ENCODE measurements around the gene TRIO.

The TRIO gene

DNA sequence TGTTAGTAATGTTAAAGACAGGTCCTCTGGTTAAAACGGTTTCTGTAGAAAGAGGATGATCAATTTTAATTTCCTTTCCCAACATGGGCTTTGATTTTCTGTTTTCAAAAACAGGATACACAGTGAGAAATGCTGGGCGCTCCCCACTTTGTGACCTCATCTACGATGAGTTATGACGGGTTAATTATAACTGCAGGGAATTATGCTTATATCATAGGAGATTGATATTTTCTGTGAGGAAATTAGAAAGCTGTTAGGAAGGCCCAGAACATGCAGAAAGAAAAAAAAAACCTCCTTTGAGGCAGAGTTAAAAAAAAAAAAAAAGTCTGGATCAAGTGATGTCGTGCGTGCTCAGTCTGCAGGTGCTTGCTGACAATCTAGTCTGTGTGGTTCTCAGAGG lies 261.6 kb downstream of the TRIO start:
- Histone ChIP-seq H3K9me3 (ENCODE audit: control insufficient read depth, insufficient read depth, low read length) (no peaks in the 10 kb centered on the region; the same call in 1 of the 2 replicates), H3K79me2 (ENCODE audit: control insufficient read depth, low read length) (no peaks in the 10 kb centered on the region), H3K4me2 (ENCODE audit: low read length) (no peak overlapping the region), H3K36me3 (ENCODE audit: control insufficient read depth, low read length) (peaks cover 29% of the 10 kb centered on the region), H3F3A (ENCODE audit: control insufficient read depth, insufficient read depth) (no peaks in the 10 kb centered on the region), H3K9me2 (replicated peaks; ENCODE audit: control insufficient read depth, low read length) (no peaks in the 10 kb centered on the region), H3K27ac (ENCODE audit: low read depth, low read length) (no peak overlapping the region), H3K4me1 (ENCODE audit: control insufficient read depth, low read length) (no peaks in the 10 kb centered on the region), H3K27me3 (ENCODE audit: control insufficient read depth, low read length) (no peaks in the 10 kb centered on the region), H4K20me1 (ENCODE audit: control insufficient read depth, insufficient read depth, low read depth, low read length) (no peaks in the 10 kb centered on the region), H3K4me3 (ENCODE audit: low read length) (no peak overlapping the region)
- no peak for TF ChIP-seq EZH2phosphoT487 (IDR thresholded peaks at IDR 0.05; ENCODE audit: borderline replicate concordance, low read length)
- no peak for TF ChIP-seq CTCF (IDR thresholded peaks at IDR 0.05; ENCODE audit: low read depth, low read length, poor library complexity, severe bottlenecking)

DNA sequence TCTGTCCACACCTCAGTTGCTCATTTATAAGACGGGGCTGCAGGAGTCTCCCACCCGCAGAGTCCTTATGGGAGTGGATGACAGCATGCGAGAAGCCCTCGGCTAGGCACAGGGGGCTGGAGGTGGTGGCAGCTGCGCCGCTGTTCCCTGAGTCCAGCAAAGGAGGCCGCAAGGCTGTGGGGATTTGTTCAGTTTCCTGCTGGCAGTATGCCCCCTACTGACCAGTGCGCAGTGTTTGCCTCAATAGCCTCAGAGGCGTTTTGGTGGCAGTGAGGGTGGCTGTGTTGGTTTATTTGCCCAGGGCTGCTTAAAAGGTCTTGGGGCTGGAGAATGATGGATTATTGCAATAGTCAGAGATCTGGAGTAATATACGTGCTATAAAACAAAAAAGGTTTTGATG lies 262.1 kb downstream of the TRIO start:
- no peaks in the 10 kb centered on the region for H3K9me2 ChIP-seq (replicated peaks; ENCODE audit: control insufficient read depth, low read length)
- H3K4me2 ChIP-seq (ENCODE audit: low read length): no peak overlapping the region
- H4K20me1 ChIP-seq (ENCODE audit: control insufficient read depth, insufficient read depth, low read depth, low read length): no peaks in the 10 kb centered on the region
- no peaks in the 10 kb centered on the region; the same call in 1 of the 2 replicates for H3K9me3 ChIP-seq (ENCODE audit: control insufficient read depth, insufficient read depth, low read length)
- no peaks in the 10 kb centered on the region for H3K4me1 ChIP-seq (ENCODE audit: control insufficient read depth, low read length)
- no peaks in the 10 kb centered on the region for H3K27me3 ChIP-seq (ENCODE audit: control insufficient read depth, low read length)
- H3K4me3 ChIP-seq (ENCODE audit: low read length): no peak overlapping the region
- no peak overlapping the region for H3K27ac ChIP-seq (ENCODE audit: low read depth, low read length)
- peak; percentile 47 for TF ChIP-seq CTCF (IDR thresholded peaks at IDR 0.05; ENCODE audit: low read depth, low read length, poor library complexity, severe bottlenecking)
- TF ChIP-seq EZH2phosphoT487 (IDR thresholded peaks at IDR 0.05; ENCODE audit: borderline replicate concordance, low read length): no peak
- H3K79me2 ChIP-seq (ENCODE audit: control insufficient read depth, low read length): no peaks in the 10 kb centered on the region
- H3F3A ChIP-seq (ENCODE audit: control insufficient read depth, insufficient read depth): no peaks in the 10 kb centered on the region
- peaks cover 24% of the 10 kb centered on the region for H3K36me3 ChIP-seq (ENCODE audit: control insufficient read depth, low read length)

DNA sequence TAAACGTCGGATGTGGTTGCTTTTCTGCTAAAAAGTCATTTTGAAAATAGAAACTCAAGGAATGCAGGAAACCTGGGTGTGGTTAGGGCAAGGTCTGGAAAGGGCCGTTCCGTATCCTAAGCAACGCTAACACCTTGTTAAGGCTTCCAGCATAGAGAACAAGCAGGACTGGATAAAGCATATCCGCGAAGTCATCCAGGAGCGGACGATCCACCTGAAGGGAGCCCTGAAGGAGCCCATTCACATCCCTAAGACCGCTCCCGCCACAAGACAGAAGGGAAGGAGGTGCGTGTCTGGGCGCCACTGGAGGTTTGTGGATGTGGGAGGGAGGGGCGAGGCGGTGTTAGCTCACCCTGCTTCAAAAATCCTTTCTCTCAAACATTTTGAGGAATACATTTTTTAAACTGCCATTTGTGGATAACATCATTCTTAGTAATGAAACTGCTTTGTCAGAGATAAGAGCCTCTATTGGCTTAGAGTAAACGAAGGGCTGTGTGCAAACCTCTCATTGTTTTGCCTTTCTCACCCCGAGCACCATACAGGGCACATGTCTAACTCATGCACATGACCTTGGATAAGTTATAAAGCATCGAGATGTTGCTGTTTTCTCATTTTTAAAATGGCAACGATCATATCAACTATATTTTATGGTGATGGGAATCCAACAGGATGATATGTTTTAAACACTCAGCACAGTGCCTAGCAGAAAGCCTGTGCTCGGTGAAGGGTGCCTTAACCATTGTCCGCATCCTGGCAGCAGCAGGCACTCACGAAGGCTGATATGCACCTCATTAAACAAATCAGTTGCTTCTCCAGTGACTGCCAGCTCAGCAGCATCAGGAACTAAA lies 262.8 kb downstream of the TRIO start:
- Histone ChIP-seq H4K20me1 (ENCODE audit: control insufficient read depth, insufficient read depth, low read depth, low read length) (no peaks in the 10 kb centered on the region), H3K27ac (ENCODE audit: low read depth, low read length) (no peak overlapping the region), H3K36me3 (ENCODE audit: control insufficient read depth, low read length) (peaks cover 20% of the 10 kb centered on the region), H3K27me3 (ENCODE audit: control insufficient read depth, low read length) (no peaks in the 10 kb centered on the region), H3K9me3 (ENCODE audit: control insufficient read depth, insufficient read depth, low read length) (no peaks in the 10 kb centered on the region; the same call in 1 of the 2 replicates), H3K4me3 (ENCODE audit: low read length) (no peak overlapping the region), H3F3A (ENCODE audit: control insufficient read depth, insufficient read depth) (no peaks in the 10 kb centered on the region), H3K79me2 (ENCODE audit: control insufficient read depth, low read length) (no peaks in the 10 kb centered on the region), H3K4me2 (ENCODE audit: low read length) (no peak overlapping the region), H3K4me1 (ENCODE audit: control insufficient read depth, low read length) (no peaks in the 10 kb centered on the region), H3K9me2 (replicated peaks; ENCODE audit: control insufficient read depth, low read length) (no peaks in the 10 kb centered on the region)
- TF ChIP-seq EZH2phosphoT487 (IDR thresholded peaks at IDR 0.05; ENCODE audit: borderline replicate concordance, low read length): no peak

DNA sequence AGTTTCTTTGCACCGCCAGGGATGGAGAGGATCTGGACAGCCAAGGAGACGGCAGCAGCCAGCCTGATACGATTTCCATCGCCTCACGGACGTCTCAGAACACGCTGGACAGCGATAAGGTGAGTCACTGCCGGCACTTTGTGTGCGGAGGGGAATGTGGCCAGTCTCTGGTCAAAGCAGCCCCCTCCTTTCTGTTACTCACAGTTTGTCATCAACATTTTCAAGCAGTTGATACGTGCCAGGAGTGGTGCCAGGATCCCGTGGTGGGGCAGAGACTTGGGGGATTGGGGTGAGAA lies 263.4 kb downstream of the TRIO start:
- TF ChIP-seq CTCF (IDR thresholded peaks at IDR 0.05; ENCODE audit: low read depth, low read length, poor library complexity, severe bottlenecking) (no peak), EZH2phosphoT487 (IDR thresholded peaks at IDR 0.05; ENCODE audit: borderline replicate concordance, low read length) (no peak)
- H3K9me3 ChIP-seq (ENCODE audit: control insufficient read depth, insufficient read depth, low read length): no peaks in the 10 kb centered on the region; the same call in 1 of the 2 replicates
- no peaks in the 10 kb centered on the region for H4K20me1 ChIP-seq (ENCODE audit: control insufficient read depth, insufficient read depth, low read depth, low read length)
- H3F3A ChIP-seq (ENCODE audit: control insufficient read depth, insufficient read depth): no peaks in the 10 kb centered on the region
- H3K4me3 ChIP-seq (ENCODE audit: low read length): no peak overlapping the region
- no peaks in the 10 kb centered on the region for H3K9me2 ChIP-seq (replicated peaks; ENCODE audit: control insufficient read depth, low read length)
- no peak overlapping the region for H3K27ac ChIP-seq (ENCODE audit: low read depth, low read length)
- no peaks in the 10 kb centered on the region for H3K27me3 ChIP-seq (ENCODE audit: control insufficient read depth, low read length)
- H3K36me3 ChIP-seq (ENCODE audit: control insufficient read depth, low read length): peaks cover 15% of the 10 kb centered on the region
- no peaks in the 10 kb centered on the region for H3K4me1 ChIP-seq (ENCODE audit: control insufficient read depth, low read length)
- no peaks in the 10 kb centered on the region for H3K79me2 ChIP-seq (ENCODE audit: control insufficient read depth, low read length)
- no peak overlapping the region for H3K4me2 ChIP-seq (ENCODE audit: low read length)
